ENCODE measurements around the gene GC. TPM values are rescaled to one million over a fixed set of nuclear protein-coding genes. Genes with fewer than 3 reads are reported as not detected.

Gene GC
- total RNA-seq, 2 experiments from 2014 or later = not detected

GRCh38 chr4:71692963-71693362, 90.9 kb downstream of the GC start:
- ChIA-PET CTCF (no interaction called here), POLR2A (no interaction called here)
- no peak for TF ChIP-seq CTCF (IDR thresholded peaks at IDR 0.05)
- Mint-ChIP-seq H3K4me3 (no peak overlapping the region), H3K27me3 (peaks cover 6% of the 10 kb centered on the region), H3K27ac (no peak overlapping the region), H3K9me3 (no peaks in the 10 kb centered on the region), H3K4me1 (ENCODE audit: low read depth) (no peaks in the 10 kb centered on the region), H3K36me3 (ENCODE audit: low read depth) (no peaks in the 10 kb centered on the region)
- intact Hi-C loops (cut with micrococcal nuclease) = no loop called here
- ATAC-seq (no peak), DNase-seq (no peak)

- ATAC-seq (no peak), DNase-seq (no peak)
- no peaks in the 10 kb centered on the region for H3K9me3 Mint-ChIP-seq
- peaks cover 8% of the 10 kb centered on the region for H3K27me3 Mint-ChIP-seq
- ChIA-PET CTCF (interaction anchor here (1.1 kb wide), 1 partner anchor 10 kb away, joined by 3 read pairs; no protein-coding TSS in a partner anchor), POLR2A (no interaction called here)
- no peak for TF ChIP-seq CTCF (IDR thresholded peaks at IDR 0.05)
- intact Hi-C loops (cut with micrococcal nuclease) = no loop called here
- H3K27ac Mint-ChIP-seq = no peak overlapping the region
- no peaks in the 10 kb centered on the region for H3K4me1 Mint-ChIP-seq (ENCODE audit: low read depth)
- H3K36me3 Mint-ChIP-seq (ENCODE audit: low read depth) = no peaks in the 10 kb centered on the region
- no peak overlapping the region for H3K4me3 Mint-ChIP-seq
Observed at GRCh38 chr4:71692198-71692597, 91.7 kb downstream of the GC start.

Other genes starting within 250 kb of the GC start
- gene NPFFR2, start 247.9 kb upstream of the GC start, total RNA-seq = not detected

All from activated CD8-positive, alpha-beta T cell treated with anti-CD3 and anti-CD28 coated beads for 36 hours (primary cell).